Peyer's patch (tissue), 4 donors: ENCODE results near the gene GSTA1. TPM values are rescaled to one million over a fixed set of nuclear protein-coding genes. Genes with fewer than 3 reads are reported as not detected.
"Not testable (repeated sequence)": the region's sequence is repeated elsewhere in the genome, so short reads cannot be mapped to it uniquely, and the experiment has no call there.

Experiments
- DNase-seq, 3 donors: peaks; one replicate each; pipeline ENCODE4 v3.0.0-alpha.2; 2017 to 2019
- H3K27ac ChIP-seq, 4 donors: fragments of 200-600 bp; sonication (generic); one replicate each; pipeline ENCODE4 v1.5.1; 2016 to 2019
- H3K27me3 ChIP-seq, 2 donors: fragments of 200-600 bp; sonication (generic); one replicate each; pipeline ENCODE4 v1.5.1; 2019
- H3K36me3 ChIP-seq, 3 donors: fragments of 200-600 bp; sonication (generic); one replicate each; pipeline ENCODE4 v1.5.1; 2016 to 2019
- H3K4me1 ChIP-seq, 4 donors: fragments of 200-600 bp; sonication (generic); one replicate each; pipeline ENCODE4 v1.5.1; 2016 to 2019
- H3K4me3 ChIP-seq, 4 donors: fragments of 200-600 bp; sonication (generic); 1 replicate in 3 of 4; 2 replicates in 1 of 4; pipeline ENCODE4 v1.5.1; 2016 to 2019; ENCODE audit warnings: mild to moderate bottlenecking in 1 of 4
- H3K9me3 ChIP-seq, 4 donors: fragments of 200-600 bp; sonication (generic); one replicate each; pipeline ENCODE4 v1.5.1; 2016 to 2019; ENCODE audit warnings: mild to moderate bottlenecking in 1 of 4
- CTCF ChIP-seq, 6 experiments: fragments of 450-650 bp in 4 of 6; fragments of 200-600 bp in 2 of 6; sonication (generic) in 1 of 6; IDR thresholded peaks; one replicate each; pipeline ENCODE4 v1.5.1; 2017 to 2019; ENCODE audit warnings: antibody characterized with exemption in 6 of 6, mild to moderate bottlenecking in 3 of 6, moderate library complexity in 1 of 6
- POLR2A ChIP-seq, 2 donors: fragments of 450-650 bp; IDR thresholded peaks; one replicate each; pipeline ENCODE4 v1.5.1; 2017; ENCODE audit warnings: antibody characterized with exemption in 2 of 2, mild to moderate bottlenecking in 2 of 2, moderate library complexity in 2 of 2
- total RNA-seq, 4 donors: library from RNA; depleted of rRNA; stranded (reverse); fragments of >200 nt; gene quantifications; one replicate each; pipeline ENCODE4 v1.1.0, GENCODE V29; 2016

GSTA1 gene
- total RNA-seq, 4 donors from 2014 or later = 222 to 1,400 (median 545) TPM

- Histone ChIP-seq H3K27ac (peak overlapping the region in 1 of 4 donors; percentile 55), H3K4me1 (no peaks in the 10 kb centered on the region), H3K4me3 (peak overlapping the region in 3 of 4 donors; percentile 7 to 51 (median 47)), H3K9me3 (no peaks in the 10 kb centered on the region), H3K27me3 (no peaks in the 10 kb centered on the region), H3K36me3 (no peaks in the 10 kb centered on the region)
- TF ChIP-seq POLR2A (IDR thresholded peaks at IDR 0.05) = no peak
- TF ChIP-seq CTCF (IDR thresholded peaks at IDR 0.05) = peak in 1 of 6 experiments; percentile 18
- DNase-seq = no peak
These were observed 810 bp downstream of the GSTA1 start for GRCh38 chr6:52802806-52803205.

GRCh38 chr6:52801188-52801841 lies 2.3 kb downstream of the GSTA1 start:
- no peaks in the 10 kb centered on the region for H3K9me3 ChIP-seq
- no peak for DNase-seq
- H3K27me3 ChIP-seq = no peaks in the 10 kb centered on the region
- no peaks in the 10 kb centered on the region for H3K36me3 ChIP-seq
- H3K4me1 ChIP-seq = no peaks in the 10 kb centered on the region
- TF ChIP-seq POLR2A (IDR thresholded peaks at IDR 0.05) (no peak), CTCF (IDR thresholded peaks at IDR 0.05) (no peak)
- H3K27ac ChIP-seq = no peak overlapping the region
- peak overlapping the region in 2 of 4 donors; percentile 47 to 51 for H3K4me3 ChIP-seq

GRCh38 chr6:52799272-52799671 lies 4.3 kb downstream of the GSTA1 start:
- H3K9me3 ChIP-seq, H3K27me3 ChIP-seq, H3K27ac ChIP-seq, H3K36me3 ChIP-seq, H3K4me3 ChIP-seq, DNase-seq, H3K4me1 ChIP-seq: not testable (repeated sequence)

DNA sequence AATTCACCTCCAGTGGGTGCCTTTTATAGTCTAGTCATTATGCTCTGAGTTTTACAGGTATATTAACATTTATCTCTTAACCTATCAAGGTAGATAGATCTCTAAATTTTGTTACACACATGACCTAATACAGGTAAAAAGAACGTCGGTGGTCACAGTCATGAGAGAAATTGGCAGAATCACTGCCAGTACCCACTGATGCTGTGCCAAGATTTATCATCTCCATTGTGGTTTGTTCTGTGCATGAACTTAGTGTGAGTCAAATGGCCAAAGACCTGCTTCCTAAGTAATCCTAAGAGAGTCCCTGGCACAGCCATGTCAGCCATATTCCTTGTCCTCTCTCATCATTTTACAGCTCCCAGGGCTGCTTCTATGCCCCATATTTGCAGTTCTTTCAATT lies 9.2 kb downstream of the GSTA1 start:
- H3K36me3 ChIP-seq = peaks cover 0 to 13% (median 0%) of the 10 kb centered on the region in 3 donors
- not testable (repeated sequence) for H3K4me3 ChIP-seq, DNase-seq, H3K4me1 ChIP-seq, H3K27ac ChIP-seq, H3K9me3 ChIP-seq, H3K27me3 ChIP-seq

- Histone ChIP-seq H3K4me3 (no peak overlapping the region), H3K4me1 (peaks cover 0 to 5% (median 0%) of the 10 kb centered on the region in 4 donors), H3K9me3 (no peaks in the 10 kb centered on the region), H3K36me3 (peaks cover 0 to 13% (median 0%) of the 10 kb centered on the region in 3 donors), H3K27ac (peak overlapping the region in 1 of 4 donors; percentile 57), H3K27me3 (no peaks in the 10 kb centered on the region)
- TF ChIP-seq POLR2A (IDR thresholded peaks at IDR 0.05) = no peak
- TF ChIP-seq CTCF (IDR thresholded peaks at IDR 0.05) = no peak
- no peak for DNase-seq
These were observed 12.8 kb downstream of the GSTA1 start for GRCh38 chr6:52790861-52791260.

GRCh38 chr6:52789658-52790057 lies 14.0 kb downstream of the GSTA1 start:
- DNase-seq, H3K27ac ChIP-seq, H3K4me1 ChIP-seq, H3K4me3 ChIP-seq, H3K27me3 ChIP-seq, H3K9me3 ChIP-seq: not testable (repeated sequence)
- peaks cover 0 to 13% (median 0%) of the 10 kb centered on the region in 3 donors for H3K36me3 ChIP-seq

DNA sequence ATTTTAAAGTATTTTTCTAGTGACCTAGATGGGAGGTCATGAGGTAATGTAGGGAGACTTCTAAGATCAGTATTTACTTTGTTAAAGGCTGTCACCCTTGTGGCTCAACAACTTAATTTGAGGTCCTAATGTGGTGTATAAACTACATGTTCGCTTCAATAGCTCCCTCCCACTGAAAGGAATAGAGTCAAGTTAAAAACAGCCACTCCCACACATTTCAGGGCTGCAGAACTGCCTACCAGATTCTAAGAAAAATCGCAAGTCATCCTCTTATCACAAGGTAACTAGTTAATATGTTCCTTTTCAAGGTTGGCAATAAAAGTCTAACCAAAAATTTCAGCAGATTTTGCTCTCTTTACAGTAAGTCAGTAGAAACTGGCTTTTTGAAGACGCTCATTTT lies 15.1 kb downstream of the GSTA1 start:
- peak overlapping the region in 2 of 4 donors; percentile 35 to 45 for H3K27ac ChIP-seq

More for the DNA sequence above, 15.1 kb downstream of the GSTA1 start:
- Histone ChIP-seq H3K36me3 (peaks cover 0 to 6% (median 0%) of the 10 kb centered on the region in 3 donors), H3K27me3 (no peaks in the 10 kb centered on the region), H3K4me1 (peaks cover 0 to 6% (median 0%) of the 10 kb centered on the region in 4 donors), H3K9me3 (no peaks in the 10 kb centered on the region), H3K4me3 (no peak overlapping the region)
- no peak for DNase-seq
- TF ChIP-seq CTCF (IDR thresholded peaks at IDR 0.05) = no peak
- no peak for TF ChIP-seq POLR2A (IDR thresholded peaks at IDR 0.05)
